NCI-H1092 (cell line): ENCODE results near the gene CUX1.
"Not testable (repeated sequence)": the region's sequence is repeated elsewhere in the genome, so short reads cannot be mapped to it uniquely, and the experiment has no call there.

Experiments used
- DNase-seq: peaks from one replicate; lab custom pipeline; 2025; lab: John Stamatoyannopoulos, UW

The CUX1 gene

GRCh38 chr7:101917566-101917965 lies 100.1 kb downstream of the CUX1 start:
- no peak for DNase-seq

DNA sequence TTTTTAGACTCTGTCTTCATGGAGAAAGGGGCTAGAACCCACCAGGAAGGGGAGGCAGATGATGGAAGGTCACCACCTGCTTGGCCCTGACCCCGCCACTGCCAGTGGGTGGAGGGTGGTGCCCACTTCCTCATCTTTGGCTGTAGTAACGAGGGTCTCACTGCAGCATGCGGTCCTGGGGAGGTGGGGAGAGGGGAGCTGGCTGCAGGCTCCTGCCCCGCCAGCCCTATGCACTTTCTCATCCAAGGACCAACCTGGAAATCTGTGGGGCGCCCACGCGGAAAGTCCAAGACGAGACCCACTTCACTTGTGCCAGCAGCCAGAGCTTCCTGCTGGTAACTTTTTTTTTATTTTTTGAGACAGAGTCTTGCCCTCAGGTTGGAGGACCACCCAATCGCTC lies 101.0 kb downstream of the CUX1 start:
- no peak for DNase-seq

- DNase-seq: no peak
Measured at GRCh38 chr7:101919363-101920115, 102.1 kb downstream of the CUX1 start.

GRCh38 chr7:101921061-101921460 lies 103.6 kb downstream of the CUX1 start:
- no peak for DNase-seq

- DNase-seq: not testable (repeated sequence)
Measured at GRCh38 chr7:101921546-101922489, 104.4 kb downstream of the CUX1 start.

DNA sequence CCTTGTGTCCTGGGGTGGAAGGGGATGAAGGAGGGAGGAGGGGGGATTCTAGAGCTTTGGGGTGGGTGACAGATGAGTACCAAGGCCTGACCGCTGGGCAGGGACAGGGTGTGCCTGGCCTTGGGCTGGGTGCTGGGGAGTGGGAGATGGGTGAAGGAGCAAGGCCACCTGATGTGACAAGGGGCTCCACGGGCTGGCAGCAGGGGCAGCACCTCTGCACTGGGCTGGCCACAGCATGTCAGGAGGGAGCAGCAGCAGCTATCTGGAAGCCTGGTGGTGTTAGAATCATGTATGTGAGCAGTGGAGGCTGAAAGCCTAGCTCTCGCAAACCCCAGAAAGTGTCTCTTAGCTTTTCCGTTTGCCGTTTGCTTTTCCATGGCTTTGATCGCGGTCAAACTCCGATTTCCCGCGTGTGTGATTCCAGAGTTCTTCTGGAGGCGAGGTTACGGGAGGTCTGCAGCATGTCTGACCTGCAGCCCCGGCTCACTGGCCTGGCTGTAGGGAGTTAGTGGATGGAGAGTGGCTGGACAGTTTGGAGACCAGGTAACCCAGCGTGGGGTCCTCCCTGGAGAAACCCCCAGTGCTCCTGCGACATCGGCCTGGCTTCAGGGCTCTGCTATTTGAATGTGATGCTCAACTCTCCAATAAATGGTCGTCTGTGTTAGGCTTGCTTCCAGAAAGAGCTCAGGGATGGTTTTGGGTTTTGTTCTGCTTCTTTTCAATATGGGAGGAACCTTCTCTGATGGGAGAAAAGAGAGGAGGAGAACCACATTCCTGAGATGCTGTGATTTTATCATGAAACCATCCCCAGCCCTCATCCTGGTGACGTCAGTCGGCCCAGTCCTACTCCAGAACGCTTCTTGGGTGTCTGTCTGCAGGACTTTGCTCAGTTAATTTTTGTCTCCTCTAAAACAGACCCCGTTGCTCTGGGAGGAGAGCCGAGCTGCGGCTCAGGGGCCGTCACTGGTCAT lies 105.5 kb downstream of the CUX1 start:
- DNase-seq: no peak

GRCh38 chr7:101923602-101923985 lies 106.2 kb downstream of the CUX1 start:
- no peak for DNase-seq

DNA sequence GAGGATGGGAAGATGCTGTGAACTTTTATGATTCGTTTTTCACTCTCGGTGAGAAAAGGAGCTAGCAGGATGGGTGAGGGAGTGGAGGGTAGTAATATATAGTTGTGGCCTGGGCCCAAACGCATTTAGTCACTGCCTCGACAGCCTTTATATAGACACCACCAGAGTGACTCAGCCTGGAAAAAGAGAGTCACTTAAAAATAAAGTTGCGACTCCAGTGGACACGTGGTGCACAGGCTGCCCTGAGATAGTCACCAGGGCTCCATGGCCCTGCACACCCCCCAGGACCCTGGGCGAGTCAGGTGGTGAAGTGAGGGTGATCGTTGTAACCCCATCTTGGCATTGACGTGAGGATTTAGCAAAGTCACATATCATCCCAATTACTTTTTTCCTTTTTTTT lies 106.7 kb downstream of the CUX1 start:
- DNase-seq: no peak

GRCh38 chr7:101926265-101926664 lies 108.8 kb downstream of the CUX1 start:
- DNase-seq: no peak

DNA sequence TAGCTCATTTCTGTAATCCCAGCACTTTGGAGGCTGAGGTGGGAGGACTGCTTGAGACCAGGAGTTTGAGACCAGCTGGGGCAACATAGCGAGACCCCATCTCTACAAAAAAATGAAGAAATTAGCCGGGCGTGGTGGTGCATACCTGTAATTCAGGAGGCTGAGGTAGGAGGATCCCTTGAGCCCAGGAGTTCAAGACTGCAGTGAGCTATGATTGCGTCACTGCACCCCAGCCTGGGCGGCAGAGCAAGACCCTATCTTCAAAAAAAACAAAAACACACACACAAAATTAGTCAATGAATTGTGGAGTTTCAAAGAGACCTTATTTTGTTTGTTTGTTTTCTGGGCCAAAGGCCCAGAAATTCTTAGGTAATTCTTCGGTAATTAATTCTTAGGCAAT lies 110.0 kb downstream of the CUX1 start:
- no peak for DNase-seq

- DNase-seq: no peak
Measured at GRCh38 chr7:101927802-101928201, 110.4 kb downstream of the CUX1 start.

GRCh38 chr7:101929256-101929655 lies 111.8 kb downstream of the CUX1 start:
- no peak for DNase-seq

DNA sequence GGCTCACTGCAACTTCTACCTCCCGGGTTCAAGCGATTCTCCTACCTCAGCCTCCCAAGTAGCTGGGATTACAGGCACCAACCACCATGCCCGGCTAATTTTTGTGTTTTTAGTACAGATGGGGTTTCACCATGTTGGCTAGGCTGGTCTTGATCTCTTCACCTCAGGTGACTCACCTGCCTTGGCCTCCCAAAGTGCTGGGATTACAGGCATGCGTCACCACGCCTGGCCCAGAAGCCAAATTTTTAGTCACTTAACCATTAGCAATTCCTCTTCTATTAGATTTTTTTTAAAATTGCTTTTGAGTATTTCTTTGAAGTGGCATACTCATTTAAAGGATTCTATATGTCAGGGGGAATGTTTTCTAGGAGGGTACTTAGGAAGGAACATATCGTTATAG lies 112.5 kb downstream of the CUX1 start:
- DNase-seq: not testable (repeated sequence)

- no peak for DNase-seq
Measured at GRCh38 chr7:101932083-101932482, 114.7 kb downstream of the CUX1 start.

GRCh38 chr7:101933028-101933427 lies 115.6 kb downstream of the CUX1 start:
- no peak for DNase-seq

DNA sequence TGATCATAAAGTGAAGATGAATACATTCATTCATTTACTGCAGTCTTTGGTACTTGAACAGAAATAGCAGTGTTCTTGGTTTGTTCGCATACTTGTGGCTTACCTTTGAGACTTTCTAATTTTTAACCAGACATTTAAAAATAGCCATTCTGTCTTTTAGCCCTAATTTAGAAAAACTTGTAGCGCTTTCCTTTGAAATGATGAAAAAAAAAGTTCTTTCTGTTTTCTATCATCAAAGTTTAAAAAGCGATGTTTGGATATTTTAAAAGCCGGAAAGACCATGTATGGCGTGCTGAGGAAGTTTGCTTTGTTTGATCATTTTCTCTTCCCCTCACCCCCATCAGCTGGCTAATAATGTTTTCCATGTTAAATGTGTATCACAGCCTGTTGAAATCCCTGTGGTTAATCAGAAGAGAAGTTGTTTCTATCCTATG lies 116.3 kb downstream of the CUX1 start:
- DNase-seq: no peak

GRCh38 chr7:101934618-101935017 lies 117.2 kb downstream of the CUX1 start:
- DNase-seq: no peak

DNA sequence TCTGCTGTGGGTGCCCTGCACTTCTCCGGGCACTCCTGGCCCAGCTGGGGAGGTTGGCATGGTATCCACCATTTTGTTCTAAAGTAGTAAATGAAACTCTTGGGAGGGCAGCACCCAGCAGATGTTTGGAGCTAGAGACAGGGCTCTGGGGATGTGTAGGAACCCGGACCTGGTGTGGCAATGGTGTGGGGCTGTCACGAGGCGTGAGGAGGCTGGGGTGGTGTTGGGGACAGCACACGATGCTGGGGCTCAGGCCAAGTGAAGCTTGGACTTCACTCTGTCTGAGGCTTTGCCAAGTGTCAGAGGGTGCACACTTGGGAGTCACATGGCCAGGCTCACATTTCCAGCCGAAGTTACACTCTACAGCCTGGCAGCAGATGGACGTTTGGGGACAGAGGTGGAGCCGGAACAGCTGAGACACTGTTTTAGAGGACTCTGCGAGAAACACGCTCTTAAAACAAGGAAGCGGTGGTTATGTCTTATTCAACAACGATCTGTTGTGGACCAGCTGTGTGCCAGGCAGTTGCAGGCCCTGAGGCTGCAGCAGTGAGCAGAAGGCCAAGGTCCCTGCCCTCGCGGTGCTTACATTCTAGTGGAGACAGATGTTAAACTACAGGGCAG lies 118.2 kb downstream of the CUX1 start:
- DNase-seq: no peak

- DNase-seq: no peak
Measured at GRCh38 chr7:101936223-101936610, 118.8 kb downstream of the CUX1 start.

DNA sequence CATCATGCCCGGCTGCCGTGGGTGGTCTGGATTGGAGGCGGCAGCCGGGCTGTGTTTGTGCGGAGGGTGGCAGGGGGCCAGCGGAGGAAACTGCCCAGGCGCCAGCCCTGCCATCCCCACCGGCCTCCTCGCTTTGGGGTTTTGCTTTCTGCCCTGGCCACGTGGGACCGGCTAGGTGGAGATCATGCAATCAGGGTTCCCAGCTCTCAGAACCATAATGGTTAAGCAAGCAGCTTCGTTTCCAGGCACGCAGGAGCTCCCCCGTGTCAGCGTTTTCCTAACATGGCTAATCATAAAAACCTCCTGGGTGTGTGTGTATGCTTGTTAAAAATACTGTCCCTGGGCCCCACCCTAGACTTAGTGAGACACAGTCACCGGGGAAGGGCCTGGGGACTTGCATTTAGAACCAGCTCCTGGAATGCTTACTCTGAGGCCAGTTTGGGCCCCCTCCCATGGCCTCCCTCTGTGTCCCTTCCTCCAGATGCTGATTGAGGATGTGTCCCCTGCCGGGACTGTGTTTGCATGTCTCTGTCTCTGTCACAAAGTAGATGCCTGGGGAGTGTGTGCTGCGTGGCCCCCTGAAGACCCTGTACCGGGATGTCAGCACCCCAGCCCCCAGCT lies 119.3 kb downstream of the CUX1 start:
- no peak for DNase-seq
